HG03520 (cell line): ENCODE results near the gene ADM2.
"Not testable (repeated sequence)": the region's sequence is repeated elsewhere in the genome, so short reads cannot be mapped to it uniquely, and the experiment has no call there.

Experiments
- ATAC-seq: cut with Tn5 transposase; IDR thresholded peaks from one replicate; pipeline ENCODE4 v1.9.1; 2021; ENCODE audit warnings: mild to moderate bottlenecking, moderate library complexity; ENCODE audit not compliant: unreplicated experiment

ADM2 gene

GRCh38 chr22:50505276-50505775 is 24.0 kb downstream of the ADM2 start:
- no peak for ATAC-seq

- ATAC-seq, result no peak
These were observed 24.6 kb downstream of the ADM2 start for GRCh38 chr22:50505776-50506610.

DNA sequence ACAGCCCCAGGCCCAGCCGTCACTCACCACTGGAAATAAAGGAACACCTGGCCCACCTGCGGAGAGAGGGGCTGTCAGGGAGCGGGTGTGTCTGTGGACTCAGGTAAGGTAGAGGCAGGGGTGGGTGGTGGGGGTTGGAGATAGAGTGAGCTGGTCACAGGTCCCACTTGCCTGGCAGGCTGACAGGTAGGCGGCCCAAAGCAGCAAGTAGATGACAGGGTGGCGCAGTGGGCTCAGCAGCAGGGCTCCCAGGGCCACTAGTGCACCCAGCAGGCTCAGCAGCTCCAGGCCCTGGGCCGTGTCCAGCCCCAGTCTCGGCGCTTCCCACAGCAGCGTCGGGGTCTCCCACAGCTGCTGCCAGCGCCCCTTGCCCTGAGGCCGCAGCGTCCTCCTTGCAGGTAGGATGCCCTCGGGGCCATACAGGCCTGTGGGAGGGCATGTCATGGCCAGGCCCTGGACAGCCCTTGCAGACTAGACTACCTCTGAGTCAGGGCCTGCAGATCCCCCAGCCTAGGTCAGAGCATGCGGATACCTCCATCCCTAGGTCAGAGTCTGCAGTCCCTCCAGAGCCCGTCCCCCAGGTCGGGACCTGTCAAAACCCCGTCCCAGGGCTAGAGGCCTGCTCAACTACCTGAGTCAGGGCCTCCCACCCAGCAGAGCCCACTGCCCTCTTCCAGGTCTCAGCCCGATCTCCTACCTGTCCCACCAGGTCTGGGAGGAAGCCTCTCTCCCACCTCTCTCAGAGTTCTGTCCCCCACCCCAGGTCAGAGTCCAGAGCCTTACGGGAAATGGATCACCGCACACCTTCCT is 25.5 kb downstream of the ADM2 start:
- no peak for ATAC-seq

- peak; percentile 41 for ATAC-seq
These were observed 26.2 kb downstream of the ADM2 start, which contains the start of gene LMF2 for GRCh38 chr22:50507421-50507990. Gene LMF2, minus strand, starts transcription at chr22:50507702. Its CDS starts 27 bp downstream, at chr22:50507675.

- ATAC-seq, result peak; percentile 62
These were observed 26.9 kb downstream of the ADM2 start, which contains the start of gene NCAPH2 for GRCh38 chr22:50507991-50508884. Gene NCAPH2, plus strand, starts transcription at chr22:50508224. Its CDS starts 114 bp downstream, at chr22:50508338.

- no peak for ATAC-seq
These were observed 27.6 kb downstream of the ADM2 start for GRCh38 chr22:50508897-50509296.

DNA sequence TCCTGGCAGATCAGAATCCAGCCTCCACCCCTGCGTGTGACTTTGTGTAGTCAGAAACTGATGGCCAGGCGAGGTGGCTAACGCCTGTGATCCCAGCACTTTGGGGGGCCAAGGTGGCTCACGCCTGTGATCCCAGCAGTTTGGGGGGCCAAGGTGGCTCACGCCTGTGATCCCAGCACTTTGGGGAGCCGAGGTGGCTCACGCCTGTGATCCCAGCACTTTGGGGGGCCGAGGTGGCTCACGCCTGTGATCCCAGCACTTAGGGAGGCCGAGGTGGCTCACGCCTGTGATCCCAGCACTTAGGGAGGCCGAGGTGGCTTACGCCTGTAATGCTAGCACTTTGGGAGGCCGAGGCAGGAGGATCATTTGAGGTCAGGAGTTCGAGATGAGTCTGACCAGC is 31.8 kb downstream of the ADM2 start:
- ATAC-seq, result no peak

DNA sequence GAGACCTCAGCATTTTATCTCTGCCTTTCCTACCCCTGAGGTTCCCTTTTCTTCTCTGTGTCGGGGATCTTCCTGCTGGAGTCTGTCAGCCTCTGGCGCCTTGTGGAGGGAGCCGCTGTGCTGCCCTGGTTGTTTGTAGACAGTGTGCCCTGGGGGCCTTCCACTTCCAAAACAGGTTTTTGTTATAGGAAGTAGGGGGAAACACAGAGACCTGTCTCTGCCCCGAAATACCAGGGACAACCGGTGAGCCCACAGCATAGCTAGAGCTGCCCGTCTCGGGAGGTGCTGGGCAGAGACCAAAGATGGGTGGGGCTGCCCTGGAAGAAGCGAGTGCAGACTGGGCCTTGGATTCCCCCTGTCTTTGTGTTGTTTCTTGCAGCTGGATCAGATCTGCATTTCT is 34.7 kb downstream of the ADM2 start:
- no peak for ATAC-seq

DNA sequence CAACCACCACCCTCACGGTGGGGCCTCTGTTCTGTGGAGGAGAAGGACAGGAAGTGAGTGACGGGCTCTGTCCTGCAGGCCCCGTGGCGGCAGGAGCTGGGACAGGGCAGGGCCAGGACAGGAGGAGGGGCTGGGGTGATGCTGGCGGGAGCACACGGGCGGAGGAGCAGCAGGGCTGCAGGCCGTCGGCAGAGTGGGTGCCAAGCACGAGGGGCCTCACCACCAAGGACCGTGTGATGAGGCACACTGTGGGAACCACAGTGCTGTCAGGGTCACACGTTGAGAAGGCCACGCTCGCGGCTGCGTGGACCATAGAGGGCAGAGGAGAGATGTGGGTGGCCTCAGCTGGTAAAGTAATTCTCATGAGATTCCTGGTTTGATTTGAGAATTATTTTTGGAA is 35.5 kb downstream of the ADM2 start:
- no peak for ATAC-seq

DNA sequence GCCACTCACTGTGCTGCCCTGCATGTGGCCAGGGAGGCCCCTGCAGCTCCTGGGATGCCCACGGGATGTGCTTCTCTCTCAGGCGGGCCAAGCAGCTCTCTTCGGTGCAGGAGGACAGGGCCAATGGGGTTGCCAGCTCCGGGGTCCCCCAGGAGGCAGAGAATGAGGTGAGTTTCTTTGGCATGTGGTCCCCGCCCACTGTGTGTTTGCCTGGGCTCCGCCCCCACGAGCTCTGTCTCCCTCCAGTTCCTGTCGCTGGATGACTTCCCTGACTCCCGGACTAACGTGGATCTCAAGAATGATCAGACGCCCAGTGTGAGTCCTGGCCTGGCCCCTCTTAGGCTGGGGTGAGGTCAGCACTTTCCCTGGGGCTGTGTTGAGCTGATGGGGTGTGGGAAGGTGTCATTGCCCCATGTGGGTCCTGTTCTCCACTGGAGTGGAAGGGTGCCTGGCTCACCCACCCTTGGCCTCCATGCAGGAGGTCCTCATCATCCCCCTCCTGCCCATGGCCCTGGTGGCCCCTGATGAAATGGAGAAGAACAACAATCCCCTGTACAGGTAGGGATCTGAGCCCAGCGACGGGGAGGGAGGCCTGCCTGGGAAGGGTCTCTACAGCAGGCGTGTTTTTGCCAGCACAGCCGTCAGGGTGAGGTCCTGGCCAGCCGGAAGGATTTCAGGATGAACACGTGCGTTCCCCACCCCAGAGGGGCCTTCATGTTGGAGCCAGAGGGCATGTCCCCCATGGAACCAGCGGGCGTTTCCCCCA is 36.3 kb downstream of the ADM2 start:
- ATAC-seq, result no peak

GRCh38 chr22:50518606-50519005 is 37.3 kb downstream of the ADM2 start:
- no peak for ATAC-seq

GRCh38 chr22:50519151-50519550 is 37.8 kb downstream of the ADM2 start:
- ATAC-seq, result no peak

DNA sequence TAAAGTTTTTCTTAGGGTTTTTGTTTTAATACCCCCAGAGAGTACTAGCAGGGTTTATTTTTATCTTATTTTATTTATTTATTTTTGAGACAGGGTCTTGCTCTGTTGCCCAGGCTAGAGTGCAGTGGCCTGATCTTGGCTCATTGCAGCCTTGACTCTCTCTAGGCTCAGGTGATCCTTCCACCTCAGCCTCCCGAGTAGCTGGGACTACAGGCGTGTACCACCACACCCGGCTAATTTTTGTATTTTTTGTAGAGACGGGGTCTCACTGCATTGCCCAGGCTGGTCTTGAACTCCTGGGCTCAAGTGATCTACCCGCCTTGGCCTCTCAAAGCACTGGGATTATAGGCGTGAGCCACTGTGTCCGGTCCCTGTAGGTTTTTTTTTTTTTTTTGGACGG is 38.8 kb downstream of the ADM2 start:
- ATAC-seq, result not testable (repeated sequence)

- ATAC-seq, result no peak
These were observed 39.6 kb downstream of the ADM2 start for GRCh38 chr22:50520826-50521453.

GRCh38 chr22:50521710-50522109 is 40.4 kb downstream of the ADM2 start:
- ATAC-seq, result no peak

DNA sequence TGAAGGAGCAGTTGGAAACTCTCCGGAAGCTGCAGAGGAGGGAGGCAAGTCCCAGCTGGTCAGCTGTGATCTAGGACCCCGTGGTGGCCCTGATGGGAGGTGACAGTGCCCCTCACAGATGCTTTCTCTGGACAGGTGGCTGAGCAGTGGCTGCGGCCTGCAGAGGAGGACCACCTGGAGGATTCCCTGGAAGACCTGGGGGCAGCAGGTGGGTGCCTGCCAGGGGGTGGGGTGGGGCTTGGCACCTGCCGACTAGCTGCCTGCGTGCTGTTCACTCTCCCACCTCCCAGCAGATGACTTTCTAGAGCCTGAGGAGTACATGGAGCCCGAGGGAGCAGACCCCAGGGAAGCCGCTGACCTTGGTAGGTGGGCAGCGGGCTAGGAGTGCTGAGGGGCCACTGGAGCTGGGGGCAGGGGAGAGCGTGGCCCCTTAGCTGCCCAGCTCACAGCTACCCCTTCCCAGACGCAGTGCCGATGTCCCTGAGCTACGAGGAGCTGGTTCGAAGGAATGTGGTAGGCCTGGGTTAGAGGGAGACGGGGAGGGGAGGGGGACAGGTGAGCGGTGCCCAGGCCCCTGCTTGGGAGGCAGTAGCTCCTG is 41.0 kb downstream of the ADM2 start:
- ATAC-seq, result no peak

DNA sequence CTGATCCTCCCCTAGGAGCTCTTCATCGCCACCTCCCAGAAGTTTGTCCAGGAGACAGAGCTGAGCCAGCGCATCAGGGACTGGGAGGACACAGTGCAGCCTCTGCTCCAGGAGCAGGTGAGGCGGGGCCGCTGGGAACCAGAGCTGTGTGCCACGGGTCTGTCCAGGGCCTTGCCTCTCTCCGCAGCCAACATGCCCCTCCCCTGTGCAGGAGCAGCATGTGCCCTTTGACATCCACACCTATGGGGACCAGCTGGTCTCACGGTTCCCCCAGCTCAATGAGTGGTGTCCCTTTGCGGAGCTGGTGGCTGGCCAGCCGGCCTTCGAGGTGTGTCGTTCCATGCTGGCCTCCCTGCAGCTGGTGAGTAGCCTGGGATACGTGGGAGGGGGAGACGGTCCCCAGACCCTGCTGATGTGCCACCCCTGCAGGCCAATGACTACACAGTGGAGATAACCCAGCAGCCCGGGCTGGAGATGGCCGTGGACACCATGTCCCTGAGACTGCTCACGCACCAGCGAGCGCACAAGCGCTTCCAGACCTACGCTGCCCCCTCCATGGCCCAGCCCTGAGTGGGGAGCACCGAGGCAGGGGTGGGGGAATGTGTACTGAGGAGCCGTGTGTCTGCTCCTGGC is 41.6 kb downstream of the ADM2 start:
- ATAC-seq, result no peak

DNA sequence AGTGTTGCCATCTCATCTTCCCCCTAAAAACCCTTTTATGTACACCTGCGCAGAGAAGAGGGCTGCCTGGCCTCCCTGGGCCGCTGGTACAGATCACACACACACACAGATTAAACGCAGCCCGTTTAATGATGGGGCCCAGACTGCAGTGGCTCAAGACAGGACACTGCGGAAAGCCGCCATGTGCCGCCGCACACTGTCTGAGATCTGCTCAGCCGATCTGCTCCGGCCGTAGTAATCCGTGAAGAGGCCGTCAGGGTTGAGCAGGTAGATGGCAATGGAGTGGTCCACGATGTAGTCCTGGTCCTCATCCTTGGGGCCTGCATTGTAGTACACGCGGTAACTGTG is 42.1 kb downstream of the ADM2 start:
- ATAC-seq, result no peak
